OCI-M2 (cell line): Measurements from ENCODE around the gene SLC6A15.
A peak's percentile ranks its signal among the peaks of the same experiment; 100 is the strongest.

Experiments used
- DNase-seq: peaks from one replicate; lab custom pipeline; 2025; ENCODE audit not compliant: unreplicated experiment; lab: John Stamatoyannopoulos, UW

The SLC6A15 gene

GRCh38 chr12:84875241-84875640, 37.4 kb downstream of the SLC6A15 start:
- no peak for DNase-seq

- no peak for DNase-seq
These were observed 37.8 kb downstream of the SLC6A15 start for GRCh38 chr12:84874825-84875139.

- DNase-seq = peak; percentile 19
These were observed 38.3 kb downstream of the SLC6A15 start for GRCh38 chr12:84874125-84874824.

- no peak for DNase-seq
These were observed 50.4 kb downstream of the SLC6A15 start for GRCh38 chr12:84862186-84862585.

GRCh38 chr12:84860718-84861117, 51.9 kb downstream of the SLC6A15 start:
- DNase-seq = no peak

- no peak for DNase-seq
These were observed 53.8 kb downstream of the SLC6A15 start for GRCh38 chr12:84858796-84859195.

GRCh38 chr12:84857525-84858208, 54.9 kb downstream of the SLC6A15 start:
- DNase-seq = no peak

GRCh38 chr12:84856156-84856900, 56.3 kb downstream of the SLC6A15 start:
- DNase-seq = no peak

GRCh38 chr12:84843593-84844144, 68.9 kb downstream of the SLC6A15 start:
- no peak for DNase-seq

- no peak for DNase-seq
These were observed 70.1 kb downstream of the SLC6A15 start for GRCh38 chr12:84842406-84843013.

- DNase-seq = no peak
These were observed 71.0 kb downstream of the SLC6A15 start for GRCh38 chr12:84841591-84841990.

- DNase-seq = no peak
These were observed 72.2 kb downstream of the SLC6A15 start for GRCh38 chr12:84840356-84840755.

- no peak for DNase-seq
These were observed 85.7 kb downstream of the SLC6A15 start for GRCh38 chr12:84826925-84827324.

GRCh38 chr12:84825149-84825548, 87.5 kb downstream of the SLC6A15 start:
- DNase-seq = no peak

- DNase-seq = no peak
These were observed 90.1 kb downstream of the SLC6A15 start for GRCh38 chr12:84822525-84822924.

- DNase-seq = no peak
These were observed 95.5 kb downstream of the SLC6A15 start for GRCh38 chr12:84816916-84817695.

GRCh38 chr12:84814664-84815245, 97.8 kb downstream of the SLC6A15 start:
- DNase-seq = peak; percentile 76

- peak; percentile 76 for DNase-seq
These were observed 98.6 kb downstream of the SLC6A15 start for GRCh38 chr12:84813780-84814663.

- no peak for DNase-seq
These were observed 101.3 kb downstream of the SLC6A15 start for GRCh38 chr12:84811291-84811690.
